Renal cortex interstitium (tissue), 11 donors: ENCODE results near the gene SMIM1. TPM values are rescaled to one million over a fixed set of nuclear protein-coding genes. Genes with fewer than 3 reads are reported as not detected.
"Not testable (repeated sequence)": the region's sequence is repeated elsewhere in the genome, so short reads cannot be mapped to it uniquely, and the experiment has no call there.

Experiments used
- DNase-seq, 11 donors: peaks; one replicate each; pipeline ENCODE4 v3.0.0-alpha.2; 2013; ENCODE audit warnings: low read depth in 9 of 11, low spot score in 4 of 11; ENCODE audit errors: extremely low read depth in 1 of 11
- polyA plus RNA-seq, 3 donors: library from polyadenylated mRNA; unstranded; fragments of 120-200 nt; gene quantifications; one replicate each; pipeline ENCODE4 v1.2.1, GENCODE V29; 2013; ENCODE audit not compliant: insufficient read length in 3 of 3

SMIM1 gene
- polyA plus RNA-seq, 3 donors = 10.2 to 24.0 (median 21.7) TPM

DNA sequence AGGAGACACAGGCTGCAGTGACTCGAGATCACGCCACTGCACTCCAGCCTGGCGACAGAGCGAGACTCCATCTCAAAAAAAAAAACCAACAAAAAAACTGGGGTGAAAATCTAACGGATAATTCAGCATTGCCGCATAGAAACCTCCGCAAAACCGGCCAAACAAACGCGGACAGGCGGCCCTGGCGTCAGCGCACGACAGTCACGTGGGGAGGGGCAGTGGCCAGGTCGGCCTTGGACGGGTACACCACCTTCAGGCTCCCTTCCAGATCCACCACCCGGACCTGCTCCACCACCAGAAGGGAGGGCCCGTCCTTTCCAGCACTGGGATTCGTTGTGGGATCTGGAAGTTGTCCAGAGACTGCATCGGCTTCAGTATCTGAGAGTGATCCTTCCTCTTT is 8.4 kb downstream of the SMIM1 start:
- no peak for DNase-seq

DNA sequence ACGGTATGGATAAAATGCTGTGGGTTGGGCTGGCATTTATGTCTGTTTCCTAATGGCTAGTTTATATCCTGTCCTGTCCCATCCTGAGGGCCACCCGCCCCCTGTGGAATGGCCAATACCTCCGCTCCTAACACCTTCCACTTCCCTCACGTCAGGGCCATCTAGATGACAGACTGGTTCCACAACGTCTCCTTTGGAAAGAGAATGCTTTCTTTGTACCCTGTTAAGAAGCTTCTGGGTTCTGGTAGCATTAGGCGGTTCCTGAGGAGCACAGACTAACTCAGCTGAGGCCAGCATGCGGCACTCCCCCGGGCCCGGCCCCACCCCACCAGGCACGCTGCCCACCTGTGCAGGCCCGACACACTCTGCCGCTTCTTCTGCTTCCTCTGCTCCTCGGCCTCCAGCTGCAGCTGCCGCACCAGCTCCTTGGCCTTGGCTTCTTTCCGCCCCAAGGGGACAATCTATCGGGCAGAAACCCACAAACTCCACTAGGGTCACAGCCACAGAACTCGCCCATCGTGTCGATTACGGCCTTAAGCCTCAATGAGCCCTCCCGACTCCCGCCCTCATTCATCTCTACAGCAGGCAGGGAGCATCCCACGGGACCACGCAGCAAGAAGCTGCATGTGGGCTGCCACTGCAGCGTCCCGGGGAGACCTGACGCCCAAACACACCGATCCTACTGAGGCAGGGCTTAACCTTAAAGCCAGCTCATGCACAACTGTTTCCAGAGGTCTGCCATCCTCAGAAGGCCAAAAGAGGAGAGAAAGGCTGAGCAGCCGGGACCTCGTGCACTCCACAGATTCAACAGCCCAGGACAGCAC is 11.3 kb downstream of the SMIM1 start:
- DNase-seq = no peak

DNA sequence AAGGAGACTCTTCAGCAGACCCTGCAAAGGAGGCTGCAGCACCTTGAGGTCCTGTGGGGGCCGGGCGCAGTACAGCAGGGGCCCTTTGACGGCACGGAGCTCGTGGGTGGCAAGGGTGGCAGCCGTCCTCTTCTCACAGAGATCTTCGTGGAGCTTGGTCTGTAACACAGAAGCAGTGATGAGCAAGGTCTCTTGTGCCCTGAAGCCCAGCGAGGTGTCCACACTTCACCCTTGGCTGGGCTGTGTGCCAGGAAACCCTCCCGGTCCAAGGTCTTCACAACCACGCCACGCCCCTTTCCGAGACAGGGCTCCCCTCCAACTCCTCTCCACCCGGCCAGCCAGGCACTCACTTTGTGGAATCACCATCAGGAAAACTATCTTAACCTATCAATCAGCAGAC is 12.5 kb downstream of the SMIM1 start:
- no peak for DNase-seq

DNA sequence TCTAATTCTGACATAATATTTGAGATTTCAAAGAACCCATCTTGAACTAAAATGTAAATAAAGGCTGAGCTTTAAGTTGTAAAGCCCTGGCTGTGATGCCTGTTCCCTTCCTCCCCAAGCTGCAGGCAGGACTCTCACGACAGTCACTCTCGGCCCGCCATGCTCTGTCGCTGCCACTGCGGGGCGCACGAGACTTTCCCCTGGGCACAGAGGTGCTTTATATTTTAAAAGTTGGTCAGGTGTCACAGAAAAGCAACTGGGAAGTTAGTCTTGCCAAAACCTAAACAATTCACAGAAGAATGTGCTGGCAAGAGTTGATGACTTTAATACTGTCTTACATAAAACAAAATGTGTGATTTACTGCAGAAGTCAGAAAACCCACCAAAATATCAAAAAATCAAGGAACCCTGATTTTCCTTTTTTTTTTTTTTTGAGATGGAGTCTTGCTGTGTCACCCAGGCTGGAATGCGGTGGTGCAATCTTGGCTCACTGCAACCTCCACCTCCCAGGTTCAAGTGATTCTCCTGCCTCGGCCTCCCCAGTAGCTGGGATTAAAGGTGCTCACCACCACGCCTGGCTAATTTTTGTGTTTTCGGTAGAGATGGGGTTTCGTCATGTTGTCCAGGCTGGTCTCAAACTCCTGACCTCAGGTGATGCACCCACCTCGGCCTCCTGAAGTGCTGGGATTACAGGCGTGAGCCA is 13.1 kb downstream of the SMIM1 start:
- DNase-seq = no peak

DNA sequence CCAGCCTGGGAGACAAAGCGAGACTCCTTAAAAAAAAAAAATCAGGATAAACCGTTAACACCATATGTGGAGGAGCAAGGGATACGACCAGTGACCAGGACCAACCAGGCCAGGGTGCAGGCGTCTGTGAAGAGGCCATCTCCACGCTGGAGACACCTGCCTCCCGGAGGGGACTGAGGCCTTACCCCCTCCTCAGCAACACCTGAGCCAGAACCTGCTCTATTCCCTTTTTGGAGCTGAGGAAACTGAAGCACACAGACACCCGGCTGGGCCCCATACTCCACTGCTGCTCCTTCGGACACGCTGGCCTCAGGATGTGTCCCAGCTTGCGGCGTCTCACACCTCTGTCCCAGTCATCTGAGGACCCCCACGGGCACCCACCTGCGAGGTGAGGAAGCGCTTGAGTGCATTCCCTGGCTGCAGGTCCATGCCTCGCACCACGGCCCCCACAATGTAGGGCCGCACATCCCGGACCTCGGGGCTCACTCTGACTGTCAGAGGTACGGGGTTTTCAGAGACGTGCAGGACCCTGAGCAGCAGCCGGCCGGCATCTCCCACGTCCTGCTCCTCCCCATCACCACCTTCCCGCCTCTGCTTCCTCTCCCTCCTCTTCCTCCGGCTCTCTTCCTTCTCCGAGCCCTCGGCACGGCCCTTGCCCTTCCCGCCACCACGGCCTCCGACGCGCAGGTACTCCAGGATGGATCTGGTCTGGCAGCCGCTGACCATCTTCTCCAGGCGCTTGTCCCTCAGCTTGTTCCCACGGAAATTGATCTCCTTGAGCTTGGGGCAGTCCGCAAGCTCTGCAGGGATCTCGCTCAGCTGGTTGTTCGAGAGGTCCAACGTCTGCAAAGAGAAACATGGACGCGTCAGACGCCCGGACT is 14.2 kb downstream of the SMIM1 start:
- no peak for DNase-seq

DNA sequence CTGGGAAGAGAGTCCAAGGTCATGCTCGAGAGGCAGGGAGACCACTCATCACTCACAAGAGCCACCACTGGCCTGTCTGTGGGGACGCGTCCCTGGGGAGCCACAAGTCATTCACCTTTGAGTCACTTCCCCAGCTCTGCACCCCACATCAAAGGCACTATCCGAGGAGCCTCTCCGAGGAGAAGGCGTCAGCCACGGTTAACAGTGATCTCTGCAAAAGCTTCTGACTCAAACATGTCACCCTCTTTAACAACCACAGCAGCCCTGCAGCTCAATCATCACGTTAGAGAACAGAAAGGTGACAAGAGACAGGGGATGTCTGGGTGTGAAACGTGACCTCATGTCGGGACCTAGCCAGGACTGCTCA is 14.8 kb downstream of the SMIM1 start:
- DNase-seq = no peak

DNA sequence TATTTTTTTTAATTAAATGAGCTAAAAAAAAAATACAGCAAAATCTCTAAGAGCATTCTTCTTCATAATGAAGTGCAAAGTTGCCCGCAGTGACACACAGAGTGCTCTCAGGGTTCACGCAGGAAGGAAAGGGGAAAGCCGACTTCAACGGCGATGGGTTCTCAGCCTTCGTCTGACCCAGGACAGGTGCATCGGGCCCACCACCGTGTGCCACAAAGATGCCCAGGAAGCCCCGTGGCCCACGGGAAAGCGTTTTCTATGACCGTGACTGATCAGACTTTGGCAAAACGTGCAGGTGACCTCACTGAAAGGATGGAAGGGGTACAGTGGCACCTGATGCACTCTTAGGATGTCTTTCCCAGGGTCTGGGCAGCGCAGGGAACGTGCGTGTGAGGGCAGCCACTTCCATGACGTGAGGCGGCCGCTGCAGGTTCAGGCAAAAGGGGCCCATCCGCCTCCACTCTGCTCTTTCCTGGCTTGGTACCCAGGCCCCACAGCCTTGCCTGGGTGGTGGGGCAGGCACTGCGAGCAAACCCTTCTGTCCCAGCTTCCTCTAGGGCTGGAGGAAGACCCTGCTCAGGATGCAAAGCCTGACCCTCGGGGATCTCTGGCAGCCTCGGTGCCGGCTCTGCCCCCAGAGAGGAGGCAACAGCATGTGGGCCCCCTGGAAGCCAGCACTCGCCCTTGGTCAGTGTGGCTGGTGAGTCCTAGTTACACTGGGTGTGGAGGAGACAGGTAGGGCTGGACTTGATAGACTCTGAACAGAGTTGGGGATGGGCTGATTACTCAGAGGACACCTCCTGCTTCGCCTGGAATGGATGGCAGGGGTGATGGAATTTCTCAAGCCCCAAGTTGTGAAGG is 15.4 kb downstream of the SMIM1 start:
- DNase-seq = no peak

DNA sequence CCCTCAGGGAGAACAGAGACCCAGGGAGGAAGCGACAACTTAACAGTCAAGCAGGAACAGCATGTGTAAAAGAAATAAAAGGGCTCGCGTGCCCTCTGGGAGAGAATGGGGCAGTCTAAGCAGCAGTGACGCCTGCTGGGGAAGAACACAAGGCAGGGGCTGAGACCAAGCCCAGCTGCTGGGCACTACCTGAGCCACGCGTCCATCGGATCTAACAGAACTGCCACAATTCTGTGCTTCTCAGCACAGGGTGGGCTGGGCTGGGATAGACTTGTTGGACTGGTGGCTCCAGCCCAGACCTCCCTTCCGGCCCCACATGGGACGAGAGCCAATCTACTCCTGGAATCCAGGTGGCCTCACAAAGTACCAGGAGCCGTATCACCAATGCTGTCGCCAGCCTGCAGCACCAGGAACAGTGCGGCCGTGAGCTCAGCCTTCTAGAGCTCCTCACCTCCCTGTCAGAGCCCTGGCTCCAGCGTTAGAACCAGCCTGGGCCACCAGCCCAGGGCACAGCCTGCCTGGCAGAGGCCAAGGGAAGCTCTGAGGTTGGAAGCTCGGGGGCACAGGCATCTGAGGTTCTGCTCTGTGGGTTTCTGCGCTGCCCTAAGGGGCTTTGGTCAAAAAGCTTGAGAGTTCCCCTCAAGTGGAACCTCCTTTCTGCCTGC is 16.3 kb downstream of the SMIM1 start:
- no peak for DNase-seq

DNA sequence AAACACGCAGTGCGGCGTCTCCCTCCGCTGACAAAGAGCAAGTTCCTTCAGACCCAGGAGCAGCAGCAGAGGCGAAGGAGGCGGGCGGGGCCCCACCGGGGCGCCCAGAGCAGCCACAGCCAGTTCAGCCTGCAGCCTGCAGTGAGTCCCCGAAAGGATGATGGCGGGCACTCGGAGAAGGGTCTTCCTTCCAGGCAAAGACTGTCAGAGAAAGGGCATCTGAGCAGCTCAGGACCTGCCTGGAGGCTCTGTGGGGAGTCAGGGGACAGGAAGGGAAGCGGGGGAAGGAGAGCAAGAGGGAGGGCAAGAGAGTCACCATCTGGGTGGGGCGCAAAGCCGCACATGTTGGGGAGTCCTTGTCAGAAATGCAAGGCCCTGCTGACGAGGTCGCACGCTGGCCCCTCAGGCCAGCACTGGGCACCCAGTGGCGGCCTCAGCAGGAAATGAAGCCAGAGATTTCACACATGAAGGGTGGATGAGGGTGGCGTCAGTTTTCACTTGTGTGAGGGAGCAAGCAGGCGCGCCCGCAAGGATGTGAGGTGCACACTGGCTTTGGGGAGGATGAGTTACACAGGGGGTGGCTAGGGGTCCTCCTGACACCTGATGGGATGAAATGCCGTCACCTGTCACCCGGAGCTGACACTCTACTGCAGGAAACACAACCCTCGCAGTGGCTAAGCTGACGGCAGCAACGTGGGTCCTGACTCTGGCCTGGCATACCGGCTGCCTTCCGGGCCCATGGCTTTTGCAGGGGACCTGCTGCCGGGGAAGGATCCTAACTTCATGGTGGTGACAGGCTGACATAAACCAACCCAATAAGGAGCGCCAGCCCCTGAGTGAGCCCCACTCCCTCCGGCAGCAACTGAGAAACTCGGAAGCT is 17.1 kb downstream of the SMIM1 start:
- no peak for DNase-seq

DNA sequence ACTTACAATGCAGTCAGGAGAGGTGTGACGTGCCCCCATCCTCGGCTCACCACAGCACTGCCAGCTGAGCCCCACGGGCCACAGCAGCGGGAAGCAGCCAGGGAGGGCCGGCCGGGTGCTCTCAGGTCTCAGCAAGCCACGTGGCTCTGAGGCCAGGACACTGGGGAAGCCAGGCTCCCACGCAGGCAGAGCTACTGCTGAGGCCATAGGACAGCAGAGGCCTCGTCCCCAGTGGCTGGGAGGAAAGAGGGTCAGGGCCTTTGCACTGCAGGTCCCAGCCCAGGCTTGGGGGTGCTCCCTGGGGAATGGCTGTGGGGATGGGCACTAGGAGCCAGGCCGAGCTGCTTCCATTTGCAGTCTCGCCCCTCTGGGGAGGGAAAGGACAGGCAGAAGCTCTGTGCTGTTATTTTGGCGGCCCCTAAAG is 18.0 kb downstream of the SMIM1 start:
- DNase-seq = no peak

DNA sequence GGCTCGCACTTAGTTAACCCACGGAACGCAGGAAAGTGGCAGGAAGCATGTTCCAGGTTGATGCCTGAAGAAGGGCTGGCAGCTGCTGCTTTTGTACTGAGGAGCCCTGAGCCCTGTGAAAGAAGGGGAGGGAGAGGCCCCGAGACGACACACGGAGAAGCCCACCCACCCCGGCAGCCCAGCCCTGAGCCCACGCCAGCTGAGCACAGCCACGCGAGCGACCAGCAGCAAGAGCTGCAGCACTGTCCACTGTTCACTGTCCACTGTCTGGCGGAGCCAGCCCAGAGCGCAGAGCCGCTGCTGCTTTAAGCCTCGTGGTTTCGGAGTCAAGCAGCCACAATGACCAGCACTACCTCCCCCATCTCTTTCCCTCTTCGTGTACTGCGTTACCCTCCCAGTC is 18.4 kb downstream of the SMIM1 start:
- no peak for DNase-seq

DNA sequence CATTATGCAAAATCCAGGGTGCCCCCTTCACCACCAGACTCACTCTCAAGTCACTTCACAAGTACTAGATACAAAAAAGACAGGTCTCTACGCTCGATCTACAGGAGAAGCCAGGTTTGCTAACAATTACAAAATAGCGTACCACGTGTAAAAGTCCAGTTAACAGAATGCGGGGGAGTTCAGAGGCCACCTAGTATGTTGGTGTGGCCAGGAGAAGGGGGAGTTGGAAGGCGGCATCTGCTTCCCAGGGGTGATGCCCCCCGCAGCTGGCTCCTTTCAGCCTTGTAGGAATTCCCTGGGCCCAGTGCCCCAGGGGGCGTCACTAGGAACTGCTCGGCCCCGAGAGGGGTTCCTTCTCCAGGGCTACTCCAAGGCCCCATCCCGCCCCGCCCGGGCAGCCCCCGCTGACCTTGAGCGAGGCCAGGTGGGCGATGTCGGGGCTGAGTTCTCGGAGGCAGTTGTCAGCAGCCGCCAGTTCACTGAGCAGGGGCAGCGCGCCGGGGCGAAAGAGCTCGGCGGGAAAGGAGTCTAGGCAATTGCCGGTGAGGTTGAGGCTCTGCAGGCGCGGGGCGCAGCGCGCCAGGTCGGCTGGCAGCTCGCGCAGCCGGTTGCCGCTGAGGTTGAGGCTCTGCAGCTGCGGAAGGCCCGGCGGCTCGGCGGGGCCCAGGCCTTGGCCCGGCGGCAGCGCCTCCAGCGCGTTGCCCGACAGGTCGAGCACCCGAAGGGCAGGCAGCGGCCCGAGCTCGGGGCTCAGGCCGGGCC is 23.1 kb downstream of the SMIM1 start:
- DNase-seq = no peak

DNA sequence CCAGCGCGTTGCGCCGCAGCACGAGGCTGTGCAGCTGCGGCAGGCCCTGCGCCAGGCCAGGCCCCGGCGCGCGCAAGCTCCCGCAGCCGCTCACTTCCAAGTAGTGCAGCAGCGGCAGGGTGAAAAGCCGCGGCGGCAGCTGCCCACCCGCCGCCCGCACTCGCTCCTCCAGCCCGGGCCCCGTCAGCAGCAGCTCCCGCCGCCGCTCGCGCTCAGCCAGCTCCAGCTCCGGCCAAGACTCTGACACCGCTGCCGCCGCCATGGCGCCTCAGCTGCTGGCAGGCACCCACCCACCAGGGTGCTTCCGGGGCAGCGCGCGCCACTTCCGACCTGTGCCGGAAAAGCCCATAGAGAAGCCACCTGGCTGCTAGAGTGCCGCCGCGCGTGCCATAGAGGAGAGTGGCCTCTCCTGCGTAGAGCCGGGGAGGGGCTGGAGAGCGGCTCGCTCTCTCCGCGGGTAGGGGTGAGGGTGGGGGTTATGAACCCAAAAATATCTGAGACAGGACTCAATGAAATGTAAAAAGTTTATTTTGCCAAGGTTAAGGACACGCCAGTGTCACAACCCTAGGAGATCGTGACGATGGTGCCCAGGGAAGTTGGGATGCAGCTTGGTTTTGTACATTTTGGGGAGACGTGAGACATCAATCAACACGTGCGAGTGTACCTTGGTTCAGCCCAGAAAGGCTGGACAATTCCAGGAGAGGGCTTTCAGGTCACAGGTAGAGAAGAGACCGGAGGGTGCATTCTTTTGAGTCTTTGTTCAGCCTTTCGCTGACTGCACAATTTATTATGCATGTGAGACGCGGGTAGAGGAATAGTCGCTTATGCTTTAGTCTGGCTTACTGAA is 23.9 kb downstream of the SMIM1 start, which contains the start of gene LRRC47:
Gene LRRC47, minus strand, starts transcription at position 284 of the 847 bp plus-strand sequence. Its CDS starts 22 bp downstream, at position 262.
- DNase-seq = peak; percentile 68 to 90 (median 85)

DNA sequence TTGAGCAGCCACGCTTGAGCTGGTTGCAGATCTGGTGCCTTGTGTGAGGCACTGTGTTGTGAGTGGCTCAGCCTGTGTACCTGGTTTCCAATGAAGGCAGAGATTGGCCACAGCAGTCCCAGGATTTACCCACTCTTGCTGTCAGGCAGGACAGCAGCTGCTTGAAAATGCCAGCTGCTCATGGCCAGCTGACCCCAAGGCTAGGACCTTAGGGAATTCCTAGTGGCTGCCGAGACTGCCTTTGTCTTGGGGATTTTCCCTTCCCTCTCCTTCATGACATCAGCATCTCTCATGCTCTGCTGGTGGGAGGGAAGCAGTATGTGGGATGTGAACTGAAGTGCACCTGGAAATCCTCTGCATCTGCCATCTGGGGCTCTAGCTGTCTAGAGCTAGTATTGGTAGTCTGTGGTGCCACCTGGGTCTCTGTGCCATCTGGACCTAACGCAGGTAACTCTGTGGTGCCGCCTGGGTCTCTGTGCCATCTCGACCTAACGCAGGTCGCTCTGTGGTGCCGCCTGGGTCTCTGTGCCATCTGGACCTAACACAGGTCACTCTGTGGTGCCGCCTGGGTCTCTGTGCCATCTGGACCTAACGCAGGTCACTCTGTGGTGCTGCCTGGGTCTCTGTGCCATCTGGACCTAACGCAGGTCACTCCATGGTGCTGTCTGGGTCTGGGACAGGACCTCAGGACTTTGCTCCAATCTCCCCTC is 27.6 kb downstream of the SMIM1 start:
- DNase-seq = no peak

DNA sequence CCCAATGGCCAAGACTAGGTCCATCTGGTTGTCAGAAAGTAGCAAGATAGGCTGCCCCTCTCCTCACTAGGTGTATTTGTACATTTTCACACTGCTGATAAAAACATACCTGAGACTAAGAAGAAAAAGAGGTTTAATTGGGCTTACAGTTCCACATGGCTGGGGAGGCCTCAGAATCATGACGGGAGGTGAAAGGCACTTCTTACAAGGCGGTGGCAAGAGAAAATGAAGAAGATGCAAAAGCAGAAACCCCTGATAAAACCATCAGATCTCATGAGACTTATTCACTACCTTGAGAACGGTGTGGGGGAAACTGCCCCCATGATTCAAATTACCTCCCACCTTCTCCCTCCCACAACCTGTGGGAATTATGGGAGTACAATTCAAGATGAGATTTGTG is 28.2 kb downstream of the SMIM1 start:
- DNase-seq = not testable (repeated sequence)
